MM.1S (cell line): ENCODE results near the gene ALDH1L2.

ENCODE experiments used
- CTCF ChIP-seq: fragments of 300-600 bp; sonication (generic); IDR thresholded peaks from 2 replicates; pipeline ENCODE4 v1.5.1; 2016; ENCODE audit warnings: antibody characterized with exemption, low read length, mixed read lengths
- EZH2 ChIP-seq: fragments of 300-600 bp; sonication (generic); optimal IDR thresholded peaks from 2 replicates; pipeline ENCODE3; 2017; ENCODE audit warnings: low read depth, mild to moderate bottlenecking, antibody characterized with exemption, low read length, mixed read lengths

GRCh38 chr12:105048315-105048714 is 35.9 kb downstream of the ALDH1L2 start:
- TF ChIP-seq CTCF (no peak), EZH2 (no peak)
